SK-N-DZ (cell line): Measurements from ENCODE around the gene HMCN2.
"Not testable (repeated sequence)": the region's sequence is repeated elsewhere in the genome, so short reads cannot be mapped to it uniquely, and the experiment has no call there.

Source experiments
- DNase-seq: peaks from one replicate; pipeline ENCODE4 v3.0.0-alpha.2; 2015; ENCODE audit warnings: low spot score

HMCN2 gene

DNA sequence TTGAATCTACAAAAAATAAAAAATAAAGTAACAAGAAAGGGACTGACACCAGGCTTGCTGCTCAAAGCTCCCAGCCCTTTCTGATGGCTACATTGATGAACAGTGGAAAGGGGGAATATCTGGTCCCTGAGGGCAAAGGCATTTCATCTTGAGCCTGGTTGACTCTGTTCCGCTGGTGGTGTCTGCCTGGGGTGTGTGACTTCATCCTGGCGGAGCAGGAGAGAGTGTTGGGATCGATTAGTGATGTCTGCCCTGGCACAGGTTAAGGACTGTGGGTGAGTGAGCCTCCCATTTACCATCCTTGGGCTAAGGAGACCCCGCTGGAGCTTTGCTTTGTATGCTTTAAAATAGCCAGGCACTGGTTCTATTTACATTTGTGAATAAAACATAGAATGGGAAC is 122.3 kb downstream of the HMCN2 start:
- no peak for DNase-seq

GRCh38 chr9:130390390-130390789 is 124.8 kb downstream of the HMCN2 start:
- no peak for DNase-seq

DNA sequence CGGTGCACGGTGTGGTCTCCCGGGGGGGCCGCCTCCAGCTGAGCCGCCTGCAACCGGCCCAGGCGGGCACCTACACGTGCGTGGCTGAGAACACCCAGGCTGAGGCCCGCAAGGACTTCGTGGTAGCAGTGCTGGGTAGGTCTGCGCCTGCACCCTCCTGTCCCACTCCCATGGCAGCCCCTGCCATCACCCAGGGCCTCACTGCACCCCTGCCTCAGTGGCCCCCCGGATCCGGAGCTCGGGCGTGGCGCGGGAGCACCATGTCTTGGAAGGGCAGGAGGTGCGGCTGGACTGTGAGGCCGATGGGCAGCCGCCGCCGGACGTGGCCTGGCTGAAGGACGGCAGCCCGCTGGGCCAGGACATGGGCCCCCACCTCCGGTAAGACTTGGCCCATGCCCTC is 125.4 kb downstream of the HMCN2 start:
- DNase-seq: no peak

- no peak for DNase-seq
Observed at GRCh38 chr9:130391866-130392265, 126.3 kb downstream of the HMCN2 start.

- no peak for DNase-seq
Observed at GRCh38 chr9:130393681-130394071, 128.1 kb downstream of the HMCN2 start.

DNA sequence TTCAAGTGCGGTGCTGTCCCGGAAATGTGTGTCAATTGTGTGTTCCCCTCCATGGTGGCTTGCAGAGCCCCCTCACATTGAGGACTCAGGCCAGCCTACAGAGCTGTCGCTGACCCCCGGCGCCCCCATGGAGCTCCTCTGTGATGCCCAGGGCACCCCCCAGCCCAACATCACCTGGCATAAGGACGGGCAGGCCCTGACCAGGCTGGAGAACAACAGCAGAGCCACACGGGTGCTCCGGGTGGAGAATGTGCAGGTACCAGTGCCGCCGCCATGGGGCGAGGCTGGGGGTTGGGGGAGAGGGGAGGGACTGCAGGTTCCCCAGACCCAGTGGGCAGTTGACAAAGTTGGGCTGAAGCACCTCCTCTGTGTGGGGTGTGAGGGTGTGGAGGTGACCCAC is 128.8 kb downstream of the HMCN2 start:
- DNase-seq: no peak

DNA sequence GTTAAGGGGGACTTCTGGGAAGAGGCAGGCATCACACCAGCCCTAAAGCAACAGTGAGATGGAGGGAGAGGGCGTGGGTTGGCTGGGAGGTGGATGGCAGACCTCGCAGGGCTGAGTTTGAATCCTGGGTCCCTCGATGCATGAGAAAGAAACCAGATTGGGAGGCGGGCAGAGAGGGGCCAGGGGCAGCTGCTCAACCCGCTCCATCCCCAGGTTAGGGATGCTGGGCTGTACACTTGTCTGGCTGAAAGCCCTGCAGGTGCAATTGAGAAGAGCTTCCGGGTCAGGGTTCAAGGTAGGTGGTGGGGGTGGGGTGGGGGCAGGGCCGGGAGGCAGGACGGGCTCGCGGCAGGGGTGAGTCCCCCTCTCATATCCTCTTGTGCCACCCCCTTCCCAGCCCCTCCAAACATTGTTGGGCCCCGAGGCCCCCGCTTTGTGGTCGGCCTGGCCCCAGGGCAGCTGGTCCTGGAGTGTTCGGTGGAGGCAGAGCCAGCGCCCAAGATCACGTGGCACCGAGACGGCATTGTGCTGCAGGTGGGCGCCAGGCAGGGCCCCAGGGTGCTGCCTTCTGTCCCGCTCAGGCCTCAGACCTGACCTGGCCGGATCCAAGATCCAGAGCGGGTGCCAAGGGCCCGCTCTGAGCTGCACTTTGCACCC is 129.4 kb downstream of the HMCN2 start:
- no peak for DNase-seq

DNA sequence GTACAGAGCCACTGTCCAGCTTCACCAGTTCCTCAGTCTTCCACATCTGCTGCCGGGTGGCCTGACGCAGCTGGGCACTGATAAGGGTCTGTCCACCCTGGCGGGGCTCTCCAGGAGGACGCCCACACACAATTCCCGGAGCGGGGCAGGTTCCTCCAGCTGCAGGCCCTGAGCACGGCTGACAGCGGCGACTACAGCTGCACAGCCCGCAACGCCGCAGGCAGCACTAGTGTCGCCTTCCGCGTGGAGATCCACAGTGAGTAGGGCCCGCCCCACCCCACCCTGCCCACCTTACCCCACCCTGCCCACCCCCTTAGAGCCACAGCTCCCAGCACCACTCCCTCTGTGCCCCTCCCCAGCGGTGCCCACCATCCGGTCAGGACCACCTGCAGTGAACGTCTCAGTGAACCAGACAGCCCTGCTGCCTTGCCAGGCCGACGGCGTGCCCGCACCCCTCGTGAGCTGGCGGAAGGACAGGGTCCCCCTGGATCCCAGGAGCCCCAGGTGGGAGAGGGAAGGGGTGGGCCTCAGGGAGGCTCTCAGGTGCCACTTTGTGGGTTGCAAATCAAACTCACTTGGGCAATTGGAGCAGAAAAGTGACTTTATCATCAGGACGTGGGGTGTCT is 130.4 kb downstream of the HMCN2 start:
- no peak for DNase-seq

DNA sequence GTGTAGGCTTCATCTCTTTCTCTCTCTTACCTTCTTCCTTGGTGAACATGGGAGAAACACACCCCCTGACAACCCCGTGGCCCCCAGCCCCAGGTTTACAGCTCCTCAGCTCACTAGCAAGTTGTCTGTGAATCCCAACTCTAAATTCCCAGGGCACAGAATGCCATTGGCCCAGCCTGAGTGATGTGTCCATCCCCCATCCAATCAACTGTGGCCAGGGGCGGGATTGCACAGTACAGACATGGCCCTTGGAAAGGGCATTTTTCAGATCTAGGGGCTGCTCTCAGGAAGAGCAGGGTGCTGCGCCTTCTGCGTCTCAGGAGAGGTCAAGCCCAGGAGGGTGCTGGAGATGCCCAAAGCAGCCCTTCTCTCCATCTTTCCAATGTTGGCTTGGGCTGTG is 131.0 kb downstream of the HMCN2 start:
- no peak for DNase-seq

DNA sequence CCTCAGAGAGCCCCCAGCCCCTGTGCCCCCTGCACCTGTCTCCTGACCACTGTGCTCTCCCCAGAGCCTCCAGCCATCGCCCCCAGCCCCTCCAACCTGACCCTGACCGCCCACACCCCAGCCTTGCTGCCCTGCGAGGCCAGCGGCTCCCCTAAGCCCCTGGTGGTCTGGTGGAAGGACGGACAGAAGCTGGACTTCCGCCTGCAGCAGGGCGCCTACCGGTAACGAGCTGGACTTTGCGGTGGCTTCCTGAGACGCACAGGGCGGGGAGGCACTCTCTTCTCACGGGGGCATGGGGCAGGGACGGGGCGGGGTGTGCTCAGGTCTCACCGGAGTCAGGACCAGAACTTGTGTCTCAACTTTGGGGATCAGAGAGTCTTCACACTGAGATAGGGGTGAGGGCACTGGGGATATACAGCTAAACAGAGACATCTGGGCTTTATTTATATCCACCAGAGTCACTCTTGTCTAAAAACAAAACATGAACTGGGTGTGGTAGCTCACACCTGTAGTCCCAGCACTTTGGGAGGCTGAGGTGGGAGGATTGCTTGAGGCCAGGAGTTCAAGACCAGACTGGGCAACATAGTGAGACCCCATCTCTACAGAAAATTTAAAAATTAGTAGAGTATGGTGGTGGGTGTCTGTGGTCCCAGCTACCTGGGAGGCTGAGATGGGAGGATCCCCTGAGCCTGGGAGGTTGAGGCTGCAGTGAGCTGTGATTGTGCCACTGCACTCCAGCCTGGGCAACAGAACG is 133.1 kb downstream of the HMCN2 start:
- no peak for DNase-seq

DNA sequence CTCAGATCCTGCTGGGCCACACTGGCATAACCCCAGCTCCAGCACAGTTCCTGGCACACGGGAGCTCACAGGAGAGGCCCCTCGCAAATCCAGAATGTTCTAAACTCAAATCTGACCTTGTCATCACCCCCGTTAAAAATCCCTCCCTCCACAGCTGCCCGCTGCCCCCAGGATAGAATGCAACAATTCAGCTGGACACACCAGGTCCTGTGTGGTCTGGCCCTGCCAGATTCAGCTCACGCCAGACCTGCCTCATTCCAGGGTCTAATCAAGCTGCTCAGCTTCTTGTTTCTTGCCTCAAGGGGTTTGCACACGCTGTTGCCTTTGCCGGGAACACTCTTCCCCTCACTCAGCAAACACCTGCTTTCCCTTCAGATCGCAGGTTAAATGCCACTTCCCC is 134.2 kb downstream of the HMCN2 start:
- DNase-seq: no peak

DNA sequence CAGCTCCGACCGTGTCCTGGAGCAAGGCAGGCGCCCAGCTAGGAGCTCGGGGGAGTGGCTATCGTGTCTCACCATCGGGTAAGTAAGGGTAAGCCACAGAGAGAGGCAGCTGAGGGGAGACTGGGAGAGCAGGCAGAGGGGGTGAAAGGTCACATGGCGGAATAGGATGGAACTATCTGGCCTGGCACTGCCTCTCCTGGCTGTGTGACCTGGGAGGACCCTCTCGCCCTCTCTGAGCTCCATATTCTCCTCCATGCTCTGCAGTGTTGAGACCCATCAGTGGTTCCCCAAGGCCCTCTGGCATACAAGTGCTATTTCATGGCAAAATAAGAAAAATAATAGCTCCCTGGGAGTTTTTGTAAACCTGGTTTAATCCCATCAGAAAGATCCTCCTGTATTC is 135.3 kb downstream of the HMCN2 start:
- no peak for DNase-seq

DNA sequence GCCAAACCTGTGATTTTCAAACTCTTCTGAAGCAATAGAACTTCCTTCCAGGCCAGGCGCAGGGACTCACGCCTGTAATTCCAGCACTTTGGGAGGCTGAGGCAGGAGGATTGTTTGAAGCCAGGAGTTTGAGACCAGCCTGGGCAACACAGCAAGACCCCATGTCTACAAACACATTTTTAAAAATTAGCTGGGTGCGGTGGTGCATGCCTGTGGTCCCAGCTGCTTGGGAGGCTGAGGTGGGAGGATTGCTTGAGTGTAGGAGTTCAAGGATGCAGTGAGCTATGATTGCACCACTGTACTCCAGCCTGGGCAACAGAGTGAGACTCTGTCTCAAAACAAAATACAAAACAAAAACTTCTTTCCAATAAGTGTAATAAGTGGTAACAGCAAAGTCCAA is 136.2 kb downstream of the HMCN2 start:
- DNase-seq: not testable (repeated sequence)

- no peak for DNase-seq
Observed at GRCh38 chr9:130402243-130402642, 136.7 kb downstream of the HMCN2 start.

DNA sequence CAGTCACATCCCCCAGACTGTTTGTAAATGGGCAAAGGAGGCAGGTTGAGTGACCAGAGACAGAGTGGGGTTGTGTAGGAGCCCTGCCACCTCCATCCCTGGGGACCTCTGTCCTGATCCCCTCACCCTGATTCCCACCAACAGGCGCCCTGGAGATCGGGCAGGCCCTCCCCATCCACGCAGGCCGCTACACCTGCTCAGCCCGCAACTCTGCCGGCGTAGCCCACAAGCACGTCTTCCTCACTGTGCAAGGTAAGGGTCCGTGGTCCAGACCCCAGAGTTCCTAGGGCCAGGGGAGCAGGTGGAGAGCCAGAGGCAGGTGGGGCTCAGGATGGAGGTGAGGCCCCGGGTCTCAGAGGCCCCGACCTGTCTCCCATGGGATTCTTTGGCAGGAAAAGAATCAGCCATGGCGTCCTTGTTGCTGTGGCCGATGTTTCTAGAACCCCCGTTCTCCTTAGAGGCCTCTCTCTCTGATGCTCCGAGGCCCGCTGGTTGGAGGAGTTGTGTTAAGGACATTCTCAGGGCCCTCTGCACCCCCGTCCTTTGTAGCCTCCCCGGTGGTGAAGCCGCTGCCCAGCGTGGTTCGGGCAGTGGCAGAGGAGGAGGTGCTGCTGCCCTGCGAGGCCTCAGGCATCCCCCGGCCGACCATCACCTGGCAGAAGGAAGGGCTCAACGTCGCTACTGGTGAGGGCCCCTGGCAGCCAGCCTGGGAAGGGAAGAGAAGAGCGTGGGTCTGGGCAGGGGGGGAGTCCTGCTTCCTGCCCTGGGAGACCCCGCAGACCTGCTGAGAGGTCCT is 137.3 kb downstream of the HMCN2 start:
- no peak for DNase-seq

DNA sequence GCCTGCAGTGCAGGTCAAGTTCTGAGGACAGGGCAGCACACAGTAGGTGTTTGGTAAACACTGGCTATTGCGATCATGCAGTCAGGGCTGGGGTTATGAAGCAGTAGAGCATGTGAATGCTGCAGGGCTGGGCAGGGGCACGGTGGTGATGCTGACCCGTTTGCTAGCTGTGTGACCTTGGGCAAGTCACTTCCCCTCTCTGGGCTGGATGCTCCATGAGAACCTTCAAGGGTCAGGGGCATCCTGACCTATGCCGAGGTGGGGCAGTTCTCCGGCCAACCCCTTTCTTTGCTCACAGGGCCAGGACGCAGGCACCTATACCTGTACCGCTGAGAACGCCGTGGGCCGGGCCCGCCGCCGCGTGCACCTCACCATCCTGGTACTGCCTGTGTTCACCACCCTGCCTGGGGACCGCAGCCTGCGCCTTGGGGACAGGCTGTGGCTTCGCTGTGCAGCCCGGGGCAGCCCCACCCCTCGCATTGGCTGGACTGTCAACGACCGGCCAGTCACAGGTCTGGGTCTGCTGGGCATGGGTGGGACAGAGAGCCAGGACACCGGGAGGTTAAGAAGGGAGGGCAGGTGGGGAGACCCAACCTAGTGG is 140.2 kb downstream of the HMCN2 start:
- no peak for DNase-seq

- no peak for DNase-seq
Observed at GRCh38 chr9:130406278-130406895, 140.8 kb downstream of the HMCN2 start.

GRCh38 chr9:130407916-130408663 is 142.5 kb downstream of the HMCN2 start:
- no peak for DNase-seq

DNA sequence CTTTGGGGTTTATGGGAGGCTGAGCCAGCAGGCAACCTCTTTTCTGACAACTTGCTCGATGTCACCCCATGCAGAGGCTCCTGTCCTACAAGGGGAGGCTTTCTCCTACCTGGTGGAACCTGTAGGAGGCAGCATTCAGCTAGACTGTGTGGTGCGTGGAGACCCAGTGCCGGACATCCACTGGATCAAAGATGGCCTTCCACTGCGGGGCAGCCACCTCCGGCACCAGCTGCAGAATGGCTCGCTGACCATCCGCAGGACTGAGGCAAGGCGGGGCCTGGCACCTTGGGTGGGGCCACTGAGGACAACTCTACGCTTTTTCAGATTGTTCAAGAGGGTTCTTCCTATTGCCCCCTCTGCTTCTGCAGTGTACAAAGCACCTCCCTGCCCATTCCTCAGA is 143.1 kb downstream of the HMCN2 start:
- DNase-seq: no peak

DNA sequence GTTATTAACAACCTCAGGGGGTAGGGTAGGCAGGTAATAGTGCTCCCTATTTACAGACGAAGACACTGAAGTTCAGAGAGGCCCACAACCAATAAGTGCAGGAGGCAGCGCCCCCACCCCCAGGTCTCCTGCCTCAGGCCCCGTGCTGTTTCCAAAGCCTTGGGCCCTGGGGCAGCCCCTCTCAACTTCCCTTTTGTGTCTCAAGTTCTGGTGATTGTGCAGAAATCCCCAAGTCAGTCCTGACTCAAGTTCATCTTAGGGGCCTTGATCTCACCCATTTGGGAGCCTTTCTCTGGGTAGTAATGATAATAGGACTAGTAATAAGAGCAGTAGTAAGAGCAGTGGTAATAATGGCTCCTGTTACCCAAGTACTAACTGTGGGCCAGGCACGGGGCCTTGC is 143.7 kb downstream of the HMCN2 start:
- no peak for DNase-seq

DNA sequence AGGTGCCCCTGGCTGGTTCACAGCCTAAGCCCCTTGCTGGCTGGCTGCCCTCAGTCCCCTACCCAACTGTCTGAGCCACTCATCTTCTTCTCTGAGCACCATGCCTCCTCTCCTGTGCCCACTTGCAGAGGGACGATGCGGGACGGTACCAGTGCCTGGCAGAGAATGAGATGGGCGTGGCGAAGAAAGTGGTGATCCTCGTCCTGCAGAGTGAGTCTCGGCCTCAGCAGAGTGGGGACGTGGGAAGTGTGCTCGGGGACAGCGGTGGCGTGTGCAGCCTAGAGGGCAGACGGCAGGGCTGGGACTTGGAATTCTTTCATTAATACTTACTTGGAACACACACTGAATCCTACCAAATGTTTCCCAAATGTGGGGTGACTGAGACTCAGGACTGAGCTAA is 144.9 kb downstream of the HMCN2 start:
- DNase-seq: no peak
